GM21360 (cell line): ENCODE data around the gene RHEBL1.

Experiments used
- ATAC-seq: cut with Tn5 transposase; IDR thresholded peaks from one replicate; pipeline ENCODE4 v1.9.1; 2021; ENCODE audit warnings: mild to moderate bottlenecking, moderate library complexity; ENCODE audit not compliant: unreplicated experiment

RHEBL1 gene

GRCh38 chr12:49055092-49055491 lies 14.7 kb downstream of the RHEBL1 start:
- no peak for ATAC-seq

GRCh38 chr12:49054524-49054923 lies 15.3 kb downstream of the RHEBL1 start:
- no peak for ATAC-seq

- ATAC-seq: no peak
Measured at GRCh38 chr12:49054096-49054495, 15.7 kb downstream of the RHEBL1 start.

- no peak for ATAC-seq
Measured at GRCh38 chr12:49052451-49053208, 17.1 kb downstream of the RHEBL1 start.

GRCh38 chr12:49051777-49052438 lies 17.9 kb downstream of the RHEBL1 start:
- ATAC-seq: no peak

GRCh38 chr12:49051373-49051764 lies 18.4 kb downstream of the RHEBL1 start:
- ATAC-seq: no peak

GRCh38 chr12:49050507-49051372 lies 19.0 kb downstream of the RHEBL1 start:
- no peak for ATAC-seq

GRCh38 chr12:49049566-49050224 lies 20.1 kb downstream of the RHEBL1 start:
- no peak for ATAC-seq

- ATAC-seq: no peak
Measured at GRCh38 chr12:49048953-49049352, 20.8 kb downstream of the RHEBL1 start.

GRCh38 chr12:49046129-49046895 lies 23.5 kb downstream of the RHEBL1 start:
- ATAC-seq: no peak

GRCh38 chr12:49044660-49045059 lies 25.1 kb downstream of the RHEBL1 start:
- ATAC-seq: no peak

GRCh38 chr12:49043856-49044258 lies 25.9 kb downstream of the RHEBL1 start:
- no peak for ATAC-seq

GRCh38 chr12:49043241-49043640 lies 26.5 kb downstream of the RHEBL1 start:
- no peak for ATAC-seq

GRCh38 chr12:49041881-49042484 lies 27.8 kb downstream of the RHEBL1 start:
- no peak for ATAC-seq

GRCh38 chr12:49041036-49041880 lies 28.5 kb downstream of the RHEBL1 start:
- no peak for ATAC-seq

GRCh38 chr12:49040364-49040855 lies 29.4 kb downstream of the RHEBL1 start:
- no peak for ATAC-seq

GRCh38 chr12:49039421-49040363 lies 30.1 kb downstream of the RHEBL1 start:
- ATAC-seq: no peak
